Caco-2 (cell line): Measurements from ENCODE around the gene FBXO31. TPM values are rescaled to one million over a fixed set of nuclear protein-coding genes. Genes with fewer than 3 reads are reported as not detected.

Experiments
- BruUV-seq: library from RNA; stranded (reverse); fragments of 400-500 nt; replicated peaks from 2 replicates; lab custom pipeline; 2021; lab: Mats Ljungman, UMichigan
- CTCF ChIA-PET: fragments of 300-600 bp; sonication (Branson Sonifier 250); formaldehyde crosslinking; loops from one replicate; lab custom pipeline; 2022; ENCODE audit warnings: antibody characterized with exemption; lab: Charles Lee
- POLR2A ChIA-PET: fragments of 300-600 bp; sonication (Branson Sonifier 250); formaldehyde crosslinking; loops from one replicate; lab custom pipeline; 2022; ENCODE audit warnings: antibody characterized with exemption; lab: Charles Lee
- DNase-seq, 2 experiments: peaks; one replicate each; pipeline versions ENCODE4 v3.0.0 to v3.0.0-alpha.2; 2020 to 2022
- H3K27me3 ChIP-seq: replicated peaks from 2 replicates; pipeline ENCODE4 v1.6.0; 2011; ENCODE audit warnings: low read length; ENCODE audit not compliant: control insufficient read depth, insufficient read depth
- H3K36me3 ChIP-seq: 2 replicates; pipeline ENCODE4 v1.5.1; 2011; ENCODE audit warnings: low read length; ENCODE audit not compliant: control insufficient read depth, insufficient read depth
- H3K4me1 ChIP-seq: fragments of 250-450 bp; sonication (Bioruptor Pico); 2 replicates; pipeline ENCODE4 v1.5.1; 2020; ENCODE audit warnings: mild to moderate bottlenecking
- H3K4me3 ChIP-seq: 2 replicates; pipeline ENCODE4 v1.5.1; 2011; ENCODE audit warnings: low read depth, mild to moderate bottlenecking, control low read depth, low read length
- H3K9me3 ChIP-seq: fragments of 250-450 bp; sonication (Bioruptor Pico); 2 replicates; pipeline ENCODE4 v1.5.1; 2020; ENCODE audit warnings: mild to moderate bottlenecking, moderate library complexity
- H3K27ac Mint-ChIP-seq: one replicate; pipeline ENCODE4 v1.8.0; 2022; ENCODE audit warnings: mixed read lengths; ENCODE audit not compliant: unreplicated experiment
- H3K27me3 Mint-ChIP-seq: one replicate; pipeline ENCODE4 v1.8.0; 2022; ENCODE audit warnings: mixed read lengths; ENCODE audit not compliant: insufficient read depth, unreplicated experiment
- H3K36me3 Mint-ChIP-seq: one replicate; pipeline ENCODE4 v1.8.0; 2022; ENCODE audit warnings: mild to moderate bottlenecking, mixed read lengths; ENCODE audit not compliant: insufficient read depth, unreplicated experiment
- H3K4me1 Mint-ChIP-seq: one replicate; pipeline ENCODE4 v1.8.0; 2022; ENCODE audit warnings: low read depth, mixed read lengths; ENCODE audit not compliant: unreplicated experiment
- H3K4me3 Mint-ChIP-seq: one replicate; pipeline ENCODE4 v1.8.0; 2022; ENCODE audit warnings: mild to moderate bottlenecking, moderate library complexity, mixed read lengths; ENCODE audit not compliant: unreplicated experiment
- H3K9me3 Mint-ChIP-seq: one replicate; pipeline ENCODE4 v1.8.0; 2022; ENCODE audit warnings: mixed read lengths; ENCODE audit not compliant: unreplicated experiment
- CTCF ChIP-seq, 2 experiments: fragments of 200-600 bp in 1 of 2; IDR thresholded peaks; 1 replicate in 1 of 2; 2 replicates in 1 of 2; pipeline versions ENCODE4 v1.5.1 to v1.8.0; 2011 to 2022; ENCODE audit warnings: antibody characterized with exemption in 1 of 2, control low read depth in 1 of 2, inconsistent platforms in 1 of 2, low read depth in 1 of 2, low read length in 1 of 2, mild to moderate bottlenecking in 1 of 2, moderate library complexity in 1 of 2; ENCODE audit not compliant: insufficient read depth in 1 of 2, severe bottlenecking in 1 of 2, unreplicated experiment in 1 of 2
- intact Hi-C: fragments of 100-400 bp; cut with micrococcal nuclease; formaldehyde crosslinking; loops from one replicate; pipeline ENCODE4 v1.10.0; 2022; ENCODE audit not compliant: unreplicated experiment
- total RNA-seq: library from RNA; stranded (reverse); gene quantifications from 2 replicates; pipeline ENCODE4 v1.2.3, GENCODE V29; 2022

Gene FBXO31
- total RNA-seq, 1 experiment from 2014 or later = 55.6 TPM

- Mint-ChIP-seq H3K4me3 (no peak overlapping the region), H3K4me1 (peaks cover 6% of the 10 kb centered on the region), H3K27me3 (no peaks in the 10 kb centered on the region), H3K27ac (no peak overlapping the region), H3K9me3 (no peaks in the 10 kb centered on the region), H3K36me3 (peaks cover 32% of the 10 kb centered on the region)
- no TSS peak for BruUV-seq
- Histone ChIP-seq H3K9me3 (no peaks in the 10 kb centered on the region), H3K4me1 (no peaks in the 10 kb centered on the region), H3K27me3 (no peaks in the 10 kb centered on the region), H3K4me3 (no peak overlapping the region), H3K36me3 (no peaks in the 10 kb centered on the region)
- ChIA-PET POLR2A (no interaction called here), CTCF (no interaction called here)
- TF ChIP-seq CTCF (IDR thresholded peaks at IDR 0.05; ENCODE audit: insufficient read depth in 1 of 2, low read depth in 1 of 2, low read length in 1 of 2, severe bottlenecking in 1 of 2, unreplicated experiment in 1 of 2) = no peak
- no peak for DNase-seq
- intact Hi-C loops = no loop called here
Observed at GRCh38 chr16:87371261-87371866, 12.2 kb downstream of the FBXO31 start.

GRCh38 chr16:87369796-87370719 lies 13.5 kb downstream of the FBXO31 start:
- no peaks in the 10 kb centered on the region for H3K9me3 Mint-ChIP-seq
- no peaks in the 10 kb centered on the region for H3K27me3 Mint-ChIP-seq
- no peak overlapping the region for H3K27ac Mint-ChIP-seq
- H3K4me3 Mint-ChIP-seq = no peak overlapping the region
- no TSS peak for BruUV-seq
- H3K4me1 ChIP-seq = no peaks in the 10 kb centered on the region
- H3K27me3 ChIP-seq = no peaks in the 10 kb centered on the region
- CTCF ChIA-PET = interaction anchor here (1.4 kb wide), 1 partner anchor 10 kb away, joined by 6 read pairs; no protein-coding TSS in a partner anchor
- no peaks in the 10 kb centered on the region for H3K9me3 ChIP-seq
- POLR2A ChIA-PET = no interaction called here
- DNase-seq = no peak
- TF ChIP-seq CTCF (IDR thresholded peaks at IDR 0.05; ENCODE audit: insufficient read depth in 1 of 2, low read depth in 1 of 2, low read length in 1 of 2, severe bottlenecking in 1 of 2, unreplicated experiment in 1 of 2) = no peak
- H3K36me3 Mint-ChIP-seq = peaks cover 22% of the 10 kb centered on the region
- no peaks in the 10 kb centered on the region for H3K36me3 ChIP-seq
- intact Hi-C loops = no loop called here
- no peak overlapping the region for H3K4me3 ChIP-seq
- peaks cover 6% of the 10 kb centered on the region for H3K4me1 Mint-ChIP-seq

GRCh38 chr16:87369117-87369765 lies 14.3 kb downstream of the FBXO31 start:
- Histone ChIP-seq H3K4me3 (no peak overlapping the region), H3K4me1 (no peaks in the 10 kb centered on the region), H3K36me3 (no peaks in the 10 kb centered on the region), H3K9me3 (no peaks in the 10 kb centered on the region), H3K27me3 (no peaks in the 10 kb centered on the region)
- H3K36me3 Mint-ChIP-seq = peaks cover 24% of the 10 kb centered on the region
- H3K4me3 Mint-ChIP-seq = no peak overlapping the region
- H3K9me3 Mint-ChIP-seq = no peaks in the 10 kb centered on the region
- CTCF ChIA-PET = interaction anchor here (1.4 kb wide), 1 partner anchor 11 kb away, joined by 6 read pairs; no protein-coding TSS in a partner anchor
- H3K27me3 Mint-ChIP-seq = no peaks in the 10 kb centered on the region
- H3K27ac Mint-ChIP-seq = no peak overlapping the region
- no peak for TF ChIP-seq CTCF (IDR thresholded peaks at IDR 0.05; ENCODE audit: insufficient read depth in 1 of 2, low read depth in 1 of 2, low read length in 1 of 2, severe bottlenecking in 1 of 2, unreplicated experiment in 1 of 2)
- BruUV-seq = no TSS peak
- intact Hi-C loops = no loop called here
- H3K4me1 Mint-ChIP-seq = peaks cover 6% of the 10 kb centered on the region
- POLR2A ChIA-PET = interaction anchor here (0.6 kb wide), 1 partner anchor 9 kb away, joined by 6 read pairs; no protein-coding TSS in a partner anchor
- no peak for DNase-seq
